C4-2B (cell line): Measurements from ENCODE around the gene LCE3D.

ENCODE experiments used
- ZFX ChIP-seq: fragments of 450-650 bp; IDR thresholded peaks from 2 replicates; pipeline ENCODE4 v1.6.1; 2017
- TF ChIP-seq, protein P1 (sequence below): fragments of 450-650 bp; conservative IDR thresholded peaks from 2 replicates; pipeline ENCODE4 v1.5.1; 2017; ENCODE audit warnings: mild to moderate bottlenecking

DNA sequence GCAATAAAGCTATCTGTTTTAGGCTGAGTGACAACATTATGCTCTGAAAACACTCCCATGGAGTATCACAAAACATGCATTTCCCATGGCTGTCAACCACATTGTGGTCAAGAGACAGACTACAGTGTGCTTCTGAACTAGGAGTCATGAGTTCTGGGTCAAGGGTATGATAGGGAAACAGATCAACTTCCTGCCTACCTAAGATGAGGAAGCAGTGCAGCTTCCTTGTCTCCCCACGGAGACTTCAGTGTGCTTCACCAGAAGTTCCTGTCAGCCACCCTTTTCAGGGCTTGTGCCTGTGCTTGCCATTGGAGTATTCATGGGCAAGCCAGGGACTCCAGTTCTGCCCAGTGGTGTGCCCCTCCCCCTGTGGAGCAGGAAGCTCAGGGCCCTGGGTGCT lies 33.6 kb downstream of the LCE3D start:
- TF ChIP-seq, protein P1, sequence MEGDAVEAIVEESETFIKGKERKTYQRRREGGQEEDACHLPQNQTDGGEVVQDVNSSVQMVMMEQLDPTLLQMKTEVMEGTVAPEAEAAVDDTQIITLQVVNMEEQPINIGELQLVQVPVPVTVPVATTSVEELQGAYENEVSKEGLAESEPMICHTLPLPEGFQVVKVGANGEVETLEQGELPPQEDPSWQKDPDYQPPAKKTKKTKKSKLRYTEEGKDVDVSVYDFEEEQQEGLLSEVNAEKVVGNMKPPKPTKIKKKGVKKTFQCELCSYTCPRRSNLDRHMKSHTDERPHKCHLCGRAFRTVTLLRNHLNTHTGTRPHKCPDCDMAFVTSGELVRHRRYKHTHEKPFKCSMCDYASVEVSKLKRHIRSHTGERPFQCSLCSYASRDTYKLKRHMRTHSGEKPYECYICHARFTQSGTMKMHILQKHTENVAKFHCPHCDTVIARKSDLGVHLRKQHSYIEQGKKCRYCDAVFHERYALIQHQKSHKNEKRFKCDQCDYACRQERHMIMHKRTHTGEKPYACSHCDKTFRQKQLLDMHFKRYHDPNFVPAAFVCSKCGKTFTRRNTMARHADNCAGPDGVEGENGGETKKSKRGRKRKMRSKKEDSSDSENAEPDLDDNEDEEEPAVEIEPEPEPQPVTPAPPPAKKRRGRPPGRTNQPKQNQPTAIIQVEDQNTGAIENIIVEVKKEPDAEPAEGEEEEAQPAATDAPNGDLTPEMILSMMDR: no peak
- TF ChIP-seq ZFX: no peak
